Fibroblast of gingiva (primary cell): Measurements from ENCODE around the gene NUP107.
A peak's percentile ranks its signal among the peaks of the same experiment; 100 is the strongest.

Source experiments
- DNase-seq: peaks from one replicate; pipeline ENCODE4 v3.0.0-alpha.2; 2011; ENCODE audit warnings: low read depth

Gene NUP107

DNA sequence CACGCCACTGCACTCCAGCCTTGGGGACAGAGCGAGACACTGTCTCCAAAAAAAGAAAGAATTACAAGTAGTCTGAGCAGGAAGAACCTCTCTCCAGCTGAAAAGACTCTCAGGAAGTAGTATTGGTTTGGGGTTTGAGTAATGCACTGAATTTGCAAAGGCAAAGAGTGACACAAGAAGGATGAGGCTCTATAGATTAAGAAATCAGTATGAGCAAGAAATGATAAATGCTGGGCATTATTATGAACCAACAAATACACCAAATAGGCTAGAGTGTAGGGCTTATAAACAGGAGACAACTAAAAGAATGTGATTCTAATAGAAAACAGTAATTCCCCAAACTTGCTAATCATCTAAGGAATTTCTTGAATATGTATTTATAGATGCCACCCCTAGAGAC, 56.6 kb downstream of the NUP107 start:
- no peak for DNase-seq

DNA sequence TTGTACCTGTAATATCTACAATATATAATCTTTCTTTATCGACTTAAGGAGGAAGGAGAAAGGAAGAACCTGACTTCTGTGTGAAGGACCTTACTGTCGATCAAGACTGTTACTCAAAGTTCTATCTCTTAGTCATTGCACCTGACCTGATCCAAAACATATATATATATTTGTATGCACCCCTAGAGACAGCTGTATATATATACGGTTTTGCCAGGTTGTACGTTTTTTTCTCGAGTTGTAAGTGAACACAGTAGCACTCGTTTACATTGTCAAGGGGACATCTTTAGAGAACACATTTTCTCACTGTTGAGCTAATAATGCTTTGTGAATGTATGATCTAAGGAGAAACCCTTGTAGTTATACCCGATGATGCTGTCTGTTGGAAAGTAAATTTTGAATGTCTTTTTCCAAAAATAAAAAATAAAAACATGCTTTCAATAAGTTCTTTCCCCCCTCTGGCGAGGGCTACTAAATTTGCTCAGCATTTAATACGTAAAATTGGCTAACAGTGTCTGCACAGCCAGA, 58.7 kb downstream of the NUP107 start:
- DNase-seq: no peak

DNA sequence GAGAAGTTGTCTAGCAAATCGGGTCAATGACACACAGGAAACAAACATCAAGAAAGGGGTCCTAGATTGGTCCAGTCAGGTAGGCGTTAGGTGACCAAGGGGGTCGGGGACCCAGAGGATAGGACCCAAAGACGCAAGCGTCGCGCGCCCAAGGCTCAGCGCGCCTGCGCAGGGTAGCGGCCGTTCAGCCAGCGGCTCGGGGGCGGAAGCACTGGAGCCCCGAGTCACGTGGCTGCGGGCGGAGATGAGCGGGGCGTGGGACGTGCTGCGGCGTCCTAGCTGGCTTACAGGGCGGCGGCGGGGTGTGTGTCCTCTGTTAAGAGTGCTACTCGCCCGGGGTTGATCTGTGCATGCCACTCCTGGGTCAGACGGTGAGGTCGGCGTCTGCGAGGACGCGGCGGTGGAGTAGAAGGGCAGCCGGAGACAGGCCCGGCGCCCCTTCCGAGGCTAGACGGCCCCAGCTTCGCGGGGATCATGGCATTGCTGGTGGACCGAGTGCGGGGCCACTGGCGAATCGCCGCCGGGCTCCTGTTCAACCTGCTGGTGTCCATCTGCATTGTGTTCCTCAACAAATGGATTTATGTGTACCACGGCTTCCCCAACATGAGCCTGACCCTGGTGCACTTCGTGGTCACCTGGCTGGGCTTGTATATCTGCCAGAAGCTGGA, 59.3 kb downstream of the NUP107 start, which contains the start of gene SLC35E3:
Gene SLC35E3, plus strand, starts transcription at position 273 of the 668 bp plus-strand sequence. Its CDS starts 202 bp downstream, at position 475.
- peak; percentile 86 for DNase-seq

DNA sequence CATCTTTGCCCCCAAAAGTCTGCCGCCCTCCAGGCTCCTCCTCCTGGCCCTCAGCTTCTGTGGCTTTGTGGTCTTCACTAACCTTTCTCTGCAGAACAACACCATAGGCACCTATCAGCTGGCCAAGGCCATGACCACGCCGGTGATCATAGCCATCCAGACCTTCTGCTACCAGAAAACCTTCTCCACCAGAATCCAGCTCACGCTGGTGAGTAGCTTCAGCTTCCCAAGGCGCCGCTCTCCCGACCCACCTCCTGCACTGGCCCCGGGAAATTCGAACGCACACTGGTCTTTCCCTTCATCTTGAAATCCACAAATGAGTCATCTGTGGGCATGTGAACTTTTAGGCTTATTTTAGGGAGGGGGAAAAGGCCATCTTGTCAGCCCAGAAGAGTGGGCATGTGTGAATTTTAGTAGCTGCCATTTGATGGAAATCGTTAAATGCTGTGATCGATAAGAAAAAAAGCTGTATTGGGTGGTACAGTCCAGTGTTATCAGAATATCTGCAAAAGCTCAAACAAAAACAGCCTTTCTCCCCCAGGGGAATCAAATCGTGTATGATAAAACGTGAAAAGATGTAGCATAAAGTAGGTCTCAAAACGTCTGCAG, 59.9 kb downstream of the NUP107 start:
- peak; percentile 62 for DNase-seq

DNA sequence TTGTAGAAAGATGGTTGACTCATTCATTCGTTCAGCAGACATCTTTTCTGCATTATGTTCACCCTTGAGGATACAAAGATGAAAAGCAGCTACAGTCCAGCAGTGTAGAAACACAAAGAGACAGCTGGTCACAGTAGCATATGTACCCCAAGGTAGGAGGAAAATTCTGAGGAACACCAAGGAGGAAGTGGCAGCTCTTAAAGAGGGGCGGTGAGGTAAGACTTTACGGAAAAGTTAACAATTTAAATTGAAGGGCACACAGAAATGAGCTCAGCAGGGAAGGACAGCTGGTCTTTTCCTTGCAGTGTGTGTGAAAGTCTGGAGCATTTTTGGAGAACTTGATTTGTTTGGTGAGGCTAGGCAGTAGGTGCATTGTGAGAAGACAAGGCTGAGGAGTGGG, 62.7 kb downstream of the NUP107 start:
- no peak for DNase-seq

DNA sequence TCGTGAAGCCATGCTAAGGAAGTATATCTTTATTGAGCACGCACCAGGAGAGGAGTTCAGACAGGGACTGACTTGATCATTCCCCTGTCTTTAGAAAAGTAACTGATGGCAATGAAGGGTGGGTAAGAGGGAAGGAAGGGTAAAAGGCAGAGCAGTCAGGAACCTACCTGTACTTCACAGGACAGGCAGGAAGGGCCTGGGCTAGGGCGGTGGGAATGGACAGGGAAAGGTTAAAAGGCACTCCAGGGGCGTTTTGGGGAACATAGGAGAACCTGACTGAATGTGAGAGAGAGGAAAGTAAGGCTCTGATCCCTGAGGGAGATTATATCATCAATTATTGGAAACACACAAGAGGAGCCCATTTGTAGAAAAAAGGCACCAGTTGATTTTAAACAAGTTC, 63.1 kb downstream of the NUP107 start:
- DNase-seq: no peak

DNA sequence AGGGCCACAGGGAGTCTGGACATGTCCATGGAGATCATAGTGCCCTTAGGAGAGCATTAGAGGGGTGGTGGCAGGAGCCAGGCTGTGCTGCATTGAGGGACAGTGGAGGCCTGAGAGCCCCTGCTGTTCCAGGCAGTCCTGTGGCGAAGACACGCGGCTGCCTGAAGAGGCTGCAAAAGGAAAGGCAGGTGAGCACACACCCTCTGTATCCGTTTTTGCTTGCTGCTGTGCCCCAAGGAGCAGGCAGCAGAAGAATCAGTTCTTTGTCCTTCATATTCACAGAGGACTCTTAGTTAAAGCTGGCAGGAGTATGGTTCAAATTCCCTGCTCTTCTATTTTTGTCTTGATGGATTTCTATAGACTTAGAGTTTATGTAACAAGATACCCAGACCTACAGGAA, 63.7 kb downstream of the NUP107 start:
- no peak for DNase-seq

DNA sequence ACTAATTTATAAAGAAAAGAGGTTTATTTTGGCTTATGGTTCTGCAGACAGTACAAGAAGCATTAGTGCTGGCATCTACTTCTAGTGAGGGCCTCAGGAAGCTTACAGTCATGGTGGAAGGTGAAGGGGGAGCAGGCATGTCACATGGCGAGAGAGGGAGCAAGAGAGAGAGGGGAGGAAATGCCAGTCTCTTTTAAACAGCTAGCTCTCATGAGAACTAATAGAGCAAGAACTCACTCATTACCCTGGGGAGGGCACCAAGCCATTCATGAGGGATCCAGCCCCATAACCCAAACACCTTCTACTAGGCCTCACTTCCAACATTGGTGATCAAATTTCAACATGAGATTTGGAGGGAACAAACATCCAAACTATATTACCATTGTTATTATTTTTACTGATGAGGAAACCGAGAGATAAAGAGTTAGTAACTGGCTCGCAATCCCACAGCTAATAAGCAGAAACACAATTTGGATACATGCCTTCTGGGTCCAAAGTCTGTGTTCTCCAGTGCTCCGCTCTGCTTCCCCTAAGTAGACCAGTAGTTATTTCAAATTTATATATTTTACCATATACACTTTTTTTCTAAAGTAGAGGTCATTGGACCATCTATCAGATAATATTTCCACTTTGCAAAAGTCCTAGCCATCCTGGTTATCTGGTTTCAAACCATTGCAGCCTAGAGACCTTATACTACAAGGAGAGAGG, 68.9 kb downstream of the NUP107 start:
- no peak for DNase-seq

DNA sequence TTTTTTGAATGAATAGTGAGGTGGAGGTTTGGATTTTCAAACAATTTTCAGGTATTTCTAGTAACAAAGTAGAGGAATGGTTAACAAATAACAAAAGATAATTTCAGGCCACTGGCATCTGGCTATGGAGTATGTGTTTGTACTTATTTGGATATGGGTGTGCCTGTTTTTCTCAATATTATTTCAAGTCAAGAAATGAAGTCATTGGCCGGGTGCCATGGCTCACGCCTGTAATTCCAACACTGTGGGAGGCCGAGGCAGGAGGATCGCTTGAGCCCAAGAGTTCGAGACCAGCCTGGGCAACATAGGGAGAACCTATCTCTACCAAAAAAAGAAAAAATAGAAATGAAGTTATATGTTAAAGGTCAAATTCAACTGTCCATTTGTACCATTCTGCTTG, 73.1 kb downstream of the NUP107 start:
- DNase-seq: no peak

DNA sequence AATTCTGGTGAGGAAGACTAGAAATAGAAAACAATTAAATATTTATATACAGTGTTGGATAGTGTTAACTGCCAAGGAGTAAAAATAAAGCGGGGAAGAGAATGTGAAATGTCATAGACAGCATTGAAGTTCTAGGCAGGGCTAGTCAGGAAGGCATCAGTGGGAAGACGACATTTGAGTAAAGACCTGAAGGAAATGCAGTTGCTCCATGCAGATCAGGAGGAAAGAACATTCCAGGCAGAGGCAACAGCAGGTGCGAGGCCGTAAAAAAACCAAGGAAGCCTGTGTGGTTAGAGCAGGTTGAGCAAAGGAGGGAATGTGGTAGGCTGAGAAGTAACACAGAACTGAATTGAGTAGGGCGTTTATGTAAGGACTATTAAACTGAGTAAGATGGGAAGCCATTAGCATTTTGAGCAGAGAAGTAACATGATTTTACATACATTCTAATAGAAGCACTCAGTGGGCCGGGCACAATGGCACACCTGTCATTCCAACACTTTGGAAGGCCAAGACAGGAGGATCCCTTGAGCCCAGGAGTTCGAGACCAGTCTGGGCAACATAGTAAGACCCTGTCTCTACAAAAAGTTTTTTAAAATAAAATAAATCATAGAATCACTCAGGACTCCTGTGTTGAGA, 74.1 kb downstream of the NUP107 start:
- no peak for DNase-seq

DNA sequence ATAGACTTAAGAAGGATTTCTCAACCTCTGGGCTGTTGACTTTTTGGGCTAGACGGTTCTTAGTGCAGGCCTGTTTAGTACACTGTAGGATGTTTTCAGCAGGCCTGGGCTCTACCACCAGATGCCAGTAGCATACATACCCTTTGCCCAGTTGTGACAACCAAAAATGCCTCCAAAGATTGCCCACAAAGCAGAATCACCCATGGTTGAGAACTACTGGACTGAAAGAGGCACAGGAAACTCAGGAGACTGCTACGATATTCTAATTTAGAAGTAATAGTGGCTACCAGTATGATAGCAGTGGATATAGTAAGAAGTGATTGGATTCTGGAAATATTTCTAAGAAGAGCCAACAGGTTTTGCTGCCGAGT, 74.6 kb downstream of the NUP107 start:
- no peak for DNase-seq

DNA sequence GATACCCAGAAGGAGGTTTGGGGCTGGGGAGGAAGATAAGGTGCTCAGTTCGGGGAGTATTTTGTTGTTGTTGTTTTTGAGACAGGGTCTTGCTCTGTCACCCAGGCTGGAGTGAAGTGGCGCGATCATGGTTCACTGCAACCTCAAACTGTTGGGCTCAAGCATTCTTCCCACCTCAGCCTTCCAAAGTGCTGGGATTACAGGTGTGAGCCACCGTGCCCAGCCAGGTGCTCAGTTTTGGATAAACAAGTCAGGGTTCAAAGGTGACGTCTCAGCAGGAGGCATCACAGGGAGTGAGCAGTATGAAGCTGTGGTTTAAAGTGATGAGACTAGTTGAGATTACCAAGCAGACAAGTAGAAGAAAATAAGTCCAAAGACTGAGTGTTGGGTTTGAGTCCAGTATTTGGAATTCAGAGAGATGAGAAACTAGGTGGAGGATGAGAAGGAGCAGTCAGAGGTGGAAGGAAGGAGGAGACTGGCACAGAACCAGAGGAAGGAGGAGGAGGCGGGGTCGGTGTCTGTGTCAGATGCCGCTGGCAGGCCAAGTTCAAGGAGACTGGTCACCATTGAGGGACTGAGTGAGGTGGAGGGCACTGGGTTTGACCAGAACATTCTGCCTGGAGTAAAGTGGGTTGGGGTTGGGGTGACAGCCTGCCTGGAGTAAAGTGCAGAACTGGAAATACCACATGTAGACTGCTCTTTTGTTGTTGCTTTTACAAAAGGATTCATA, 75.3 kb downstream of the NUP107 start:
- DNase-seq: no peak

DNA sequence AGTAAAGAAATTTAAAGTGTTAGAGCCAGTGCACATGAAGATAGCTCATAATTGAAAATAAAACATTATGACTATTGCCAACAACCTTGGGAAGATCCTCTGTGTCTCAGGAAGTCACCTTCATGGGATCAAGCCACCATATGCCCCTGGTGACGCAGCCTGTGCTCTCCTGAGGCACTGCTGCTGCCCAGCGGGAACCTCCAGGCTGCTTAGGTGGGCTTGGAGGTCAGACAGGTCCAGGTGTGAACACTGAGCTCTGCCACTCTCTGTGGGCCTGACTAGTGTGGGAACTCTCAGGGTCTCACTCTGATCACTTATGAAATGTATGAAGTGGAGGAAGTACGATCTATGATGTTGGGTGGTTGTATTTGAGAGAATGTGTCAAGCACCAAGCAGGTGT, 75.9 kb downstream of the NUP107 start:
- no peak for DNase-seq

DNA sequence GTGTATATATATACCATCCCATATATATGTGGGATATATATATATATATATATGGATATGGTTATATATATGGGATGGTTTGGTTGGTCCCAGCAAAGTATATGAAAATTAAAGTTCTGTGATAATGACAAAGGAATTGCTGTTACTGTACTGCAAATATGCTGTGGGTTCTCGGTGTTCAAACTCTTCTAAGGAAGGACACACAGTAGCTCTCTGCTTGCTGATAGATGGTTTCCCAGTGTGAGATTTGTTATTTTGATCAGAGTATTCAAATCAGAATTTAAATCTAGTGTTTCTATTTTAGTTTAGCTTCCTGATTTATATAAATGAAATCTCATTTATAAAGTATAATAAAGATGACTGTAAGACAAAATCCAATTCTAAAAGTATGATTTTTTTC, 78.9 kb downstream of the NUP107 start:
- no peak for DNase-seq

DNA sequence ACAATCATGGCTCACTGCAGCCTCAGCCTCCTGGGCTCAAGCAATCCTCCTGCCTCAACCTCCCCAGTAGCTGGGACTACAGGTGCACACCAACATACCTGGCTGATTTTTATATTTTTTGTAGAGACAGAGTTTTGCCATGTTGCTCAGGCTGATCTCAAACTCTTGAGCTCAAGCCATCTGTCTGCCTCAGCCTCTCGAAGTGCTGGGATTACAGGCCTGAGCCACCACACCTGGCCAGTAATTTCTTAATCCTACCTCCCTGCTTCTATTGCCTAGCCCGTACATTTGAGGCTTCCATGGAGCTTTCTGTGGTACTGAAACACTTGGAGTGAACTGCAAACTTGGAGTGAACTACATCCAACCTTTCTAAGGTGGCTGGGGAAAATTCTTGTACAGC, 79.9 kb downstream of the NUP107 start:
- no peak for DNase-seq

DNA sequence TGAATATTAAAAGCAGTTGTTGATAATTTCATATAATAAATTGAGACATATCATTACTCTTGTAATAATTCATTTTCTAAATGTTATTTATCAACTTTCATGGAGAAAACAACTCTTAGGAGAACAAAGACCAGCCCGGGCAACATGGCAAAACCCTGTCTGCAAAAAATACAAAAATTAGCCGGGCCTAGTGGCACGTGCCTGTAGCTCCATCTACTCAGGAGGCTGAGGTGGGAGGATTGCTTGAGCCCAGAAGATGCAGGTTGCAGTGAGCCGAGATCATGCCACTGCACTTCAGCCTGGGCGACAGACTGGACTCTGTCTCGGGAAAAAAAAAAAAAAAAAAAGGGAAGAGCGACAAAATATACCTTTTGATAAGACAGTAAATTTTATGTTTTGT, 80.4 kb downstream of the NUP107 start:
- no peak for DNase-seq

DNA sequence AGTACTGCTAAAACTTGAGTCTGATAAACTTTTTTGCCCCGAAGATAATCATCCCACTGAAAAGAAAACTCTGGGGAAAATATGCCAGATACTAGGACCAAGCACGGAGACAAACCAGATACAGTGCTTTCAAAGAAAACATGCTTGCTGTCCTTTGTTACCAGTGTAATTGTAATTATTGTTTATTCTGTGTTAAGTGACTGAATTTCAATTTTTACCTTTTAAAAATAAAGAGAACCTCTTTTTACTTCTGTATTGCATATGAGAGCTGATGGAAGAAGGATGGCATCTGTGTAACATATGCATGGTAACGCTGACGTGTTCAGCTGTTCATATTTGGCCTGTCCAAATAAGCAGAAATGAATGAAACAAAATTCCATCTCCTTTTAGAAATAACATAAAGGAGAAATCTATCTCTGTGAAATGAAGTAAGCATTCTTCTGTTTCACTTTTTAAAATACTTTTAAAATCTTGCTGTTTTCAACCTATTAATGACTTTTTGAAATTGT, 81.7 kb downstream of the NUP107 start:
- no peak for DNase-seq

DNA sequence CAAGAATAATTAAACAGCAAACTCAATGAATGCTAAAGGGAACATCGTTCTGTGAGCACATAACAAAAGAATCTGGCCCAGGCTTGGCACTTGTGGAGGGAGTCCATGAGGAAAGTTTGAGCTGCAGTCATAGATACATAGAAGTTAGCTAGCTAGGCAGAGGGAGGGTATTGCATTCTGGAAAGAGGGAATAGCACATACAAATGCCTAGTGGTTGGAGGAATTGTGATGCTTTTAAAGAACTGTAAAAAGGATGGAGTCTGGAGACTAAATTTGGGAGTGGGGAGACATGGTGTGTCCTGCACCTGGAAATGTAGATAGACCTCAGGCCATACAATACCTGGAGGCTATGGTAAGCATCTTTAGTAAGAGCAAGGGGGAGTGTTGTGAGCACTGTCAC, 83.2 kb downstream of the NUP107 start:
- DNase-seq: no peak

DNA sequence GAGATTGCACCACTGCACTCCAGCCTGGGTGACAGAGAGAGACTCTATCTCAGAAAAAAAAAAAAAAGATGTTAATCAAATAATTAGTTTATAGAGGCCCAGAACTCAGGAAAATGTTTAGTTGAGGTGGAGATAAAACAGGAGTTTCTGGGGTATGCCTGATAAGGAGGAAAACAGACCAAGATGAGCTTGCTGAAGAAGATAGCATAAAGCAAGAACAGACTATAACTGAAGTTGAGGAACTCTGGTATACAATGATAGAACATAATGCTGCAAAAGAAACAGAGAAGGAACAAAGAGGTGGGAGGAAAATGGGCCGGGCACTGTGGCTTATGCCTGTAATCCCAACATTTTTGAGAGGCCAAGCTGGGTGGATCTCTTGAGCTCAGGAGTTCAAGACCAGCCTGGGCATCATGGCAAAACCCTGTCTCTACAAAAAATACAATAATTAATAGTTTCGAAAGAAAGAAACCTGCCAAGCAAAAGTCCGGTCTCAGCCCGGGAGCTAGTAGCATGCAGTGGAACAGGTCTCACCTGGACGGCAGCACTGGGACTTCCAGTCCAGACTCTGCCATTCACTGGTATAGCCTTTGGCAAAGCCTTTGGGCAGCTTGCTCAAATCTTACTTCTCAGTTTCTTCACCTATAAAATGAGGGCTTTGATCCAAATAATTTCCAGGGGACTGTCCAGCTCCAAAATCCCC, 84.6 kb downstream of the NUP107 start:
- DNase-seq: no peak

DNA sequence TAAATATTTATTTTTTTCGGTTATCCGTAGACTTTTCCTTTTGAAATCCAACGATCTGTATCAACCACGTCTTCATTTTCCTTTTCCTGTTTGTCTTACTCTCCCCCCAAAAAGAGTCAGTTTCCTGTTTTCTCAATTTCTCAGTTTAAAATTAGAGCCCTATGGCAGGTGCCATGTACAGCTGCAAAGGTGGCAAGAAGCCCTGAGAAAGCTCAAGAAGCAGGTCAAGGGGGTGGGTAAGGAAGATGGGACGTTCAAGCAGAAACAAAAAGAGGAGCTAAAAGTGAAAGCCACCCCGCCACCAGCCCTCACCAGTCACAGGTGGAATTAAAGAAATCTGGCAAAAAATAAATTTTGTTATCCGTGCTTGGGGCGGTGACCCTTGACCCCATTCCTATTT, 85.9 kb downstream of the NUP107 start:
- DNase-seq: no peak

DNA sequence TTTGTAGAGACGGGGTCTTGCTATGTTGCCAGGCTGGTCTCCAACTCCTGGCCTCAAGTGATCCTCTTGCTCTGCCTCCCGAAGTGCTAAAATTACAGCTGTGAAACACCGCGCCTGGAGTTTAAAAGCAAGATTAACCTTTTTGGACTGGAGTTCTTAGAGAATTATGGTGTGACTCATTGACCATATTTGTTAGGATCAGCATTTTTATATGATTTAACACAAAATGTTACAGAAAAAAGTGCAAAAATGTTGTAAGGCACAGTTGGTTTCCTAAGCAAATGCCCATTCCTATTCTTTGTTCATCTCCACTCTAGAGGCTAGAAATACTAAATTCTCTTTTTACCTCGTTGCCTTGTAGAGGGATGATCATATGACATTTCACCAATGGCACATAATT, 86.8 kb downstream of the NUP107 start:
- no peak for DNase-seq
